ENCODE results near the gene OR4D5. TPM values are rescaled to one million over a fixed set of nuclear protein-coding genes. Genes with fewer than 3 reads are reported as not detected.

OR4D5 gene
- not detected for total RNA-seq

DNA sequence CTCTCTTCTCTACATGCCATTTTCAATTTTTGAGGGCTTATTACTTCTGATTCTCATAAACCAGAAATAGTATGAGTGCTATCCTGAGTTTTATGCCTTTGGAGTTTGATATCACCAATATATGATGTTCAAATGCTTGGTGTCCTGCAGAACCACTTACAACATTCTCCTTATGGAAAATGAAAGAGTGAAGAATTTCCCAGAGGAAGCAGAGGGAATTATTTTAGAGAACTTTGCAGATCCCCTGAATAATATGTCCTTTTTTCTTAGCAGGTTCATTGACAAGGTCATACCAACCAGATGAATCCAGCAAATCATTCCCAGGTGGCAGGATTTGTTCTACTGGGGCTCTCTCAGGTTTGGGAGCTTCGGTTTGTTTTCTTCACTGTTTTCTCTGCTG is at the start of gene OR4D5:
Gene OR4D5, plus strand, starts transcription at position 301 of the 400 bp plus-strand sequence. Its CDS starts 0 bp downstream, at position 301.
- Histone ChIP-seq H3K36me3 (no peaks in the 10 kb centered on the region), H3K27me3 (no peaks in the 10 kb centered on the region), H3K9me3 (no peaks in the 10 kb centered on the region), H3K4me1 (no peaks in the 10 kb centered on the region), H3K4me3 (no peak within 1 kb of the TSS), H3K27ac (no peak within 1 kb of the TSS)
- no peak for DNase-seq (ENCODE audit: low spot score)
- TF ChIP-seq, protein P1, sequence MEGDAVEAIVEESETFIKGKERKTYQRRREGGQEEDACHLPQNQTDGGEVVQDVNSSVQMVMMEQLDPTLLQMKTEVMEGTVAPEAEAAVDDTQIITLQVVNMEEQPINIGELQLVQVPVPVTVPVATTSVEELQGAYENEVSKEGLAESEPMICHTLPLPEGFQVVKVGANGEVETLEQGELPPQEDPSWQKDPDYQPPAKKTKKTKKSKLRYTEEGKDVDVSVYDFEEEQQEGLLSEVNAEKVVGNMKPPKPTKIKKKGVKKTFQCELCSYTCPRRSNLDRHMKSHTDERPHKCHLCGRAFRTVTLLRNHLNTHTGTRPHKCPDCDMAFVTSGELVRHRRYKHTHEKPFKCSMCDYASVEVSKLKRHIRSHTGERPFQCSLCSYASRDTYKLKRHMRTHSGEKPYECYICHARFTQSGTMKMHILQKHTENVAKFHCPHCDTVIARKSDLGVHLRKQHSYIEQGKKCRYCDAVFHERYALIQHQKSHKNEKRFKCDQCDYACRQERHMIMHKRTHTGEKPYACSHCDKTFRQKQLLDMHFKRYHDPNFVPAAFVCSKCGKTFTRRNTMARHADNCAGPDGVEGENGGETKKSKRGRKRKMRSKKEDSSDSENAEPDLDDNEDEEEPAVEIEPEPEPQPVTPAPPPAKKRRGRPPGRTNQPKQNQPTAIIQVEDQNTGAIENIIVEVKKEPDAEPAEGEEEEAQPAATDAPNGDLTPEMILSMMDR (IDR thresholded peaks at IDR 0.05) = no peak

DNA sequence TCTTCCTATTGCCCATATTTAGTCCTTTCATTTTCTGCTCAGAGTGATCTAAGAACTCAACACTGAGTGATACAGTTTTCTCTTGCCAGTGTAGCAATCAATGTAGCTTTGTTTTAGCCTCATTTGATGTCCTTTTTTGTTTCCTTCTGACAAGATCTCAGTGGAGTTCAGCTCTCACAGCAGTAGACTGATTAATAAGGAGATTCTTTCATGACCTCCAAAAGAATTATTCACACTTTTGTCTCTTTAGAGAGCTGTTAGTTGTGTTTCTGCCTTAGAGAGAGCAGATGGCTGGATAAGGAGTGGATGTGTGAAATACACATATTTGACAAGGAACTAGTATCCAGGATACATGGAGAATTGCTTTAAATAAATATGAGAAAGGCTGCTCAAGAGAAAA is 47.4 kb upstream of the OR4D5 start:
- no peaks in the 10 kb centered on the region for H3K36me3 ChIP-seq
- no peaks in the 10 kb centered on the region for H3K27me3 ChIP-seq
- H3K4me1 ChIP-seq = no peaks in the 10 kb centered on the region
- H3K9me3 ChIP-seq = no peaks in the 10 kb centered on the region
- H3K4me3 ChIP-seq = no peak overlapping the region
- DNase-seq (ENCODE audit: low spot score) = no peak
- TF ChIP-seq, protein P1 (IDR thresholded peaks at IDR 0.05) = no peak
- H3K27ac ChIP-seq = no peak overlapping the region

DNA sequence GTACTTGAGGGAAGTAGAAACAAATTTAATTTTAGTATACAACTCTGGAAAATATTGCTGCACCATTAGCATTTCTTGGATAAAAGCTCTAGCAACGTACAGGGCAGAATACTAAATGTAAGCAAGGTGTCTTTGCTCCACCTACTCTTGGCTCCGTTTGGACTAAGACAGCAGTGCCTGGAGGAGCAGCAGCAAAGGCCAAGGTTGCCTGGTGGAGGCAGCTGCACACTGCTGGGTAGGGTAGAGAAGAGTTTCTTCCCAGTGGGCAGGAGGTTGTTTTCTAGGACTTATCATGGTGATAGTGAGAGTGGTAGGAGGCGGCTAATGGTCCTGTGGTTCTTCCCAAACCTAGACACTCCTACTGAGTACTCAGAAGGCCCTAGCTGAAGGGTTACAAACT is 39.6 kb upstream of the OR4D5 start:
- H3K4me1 ChIP-seq = no peaks in the 10 kb centered on the region
- no peaks in the 10 kb centered on the region for H3K36me3 ChIP-seq
- H3K4me3 ChIP-seq = no peak overlapping the region
- TF ChIP-seq, protein P1 (IDR thresholded peaks at IDR 0.05) = no peak
- no peaks in the 10 kb centered on the region for H3K27me3 ChIP-seq
- DNase-seq (ENCODE audit: low spot score) = no peak
- no peak overlapping the region for H3K27ac ChIP-seq
- H3K9me3 ChIP-seq = no peaks in the 10 kb centered on the region

DNA sequence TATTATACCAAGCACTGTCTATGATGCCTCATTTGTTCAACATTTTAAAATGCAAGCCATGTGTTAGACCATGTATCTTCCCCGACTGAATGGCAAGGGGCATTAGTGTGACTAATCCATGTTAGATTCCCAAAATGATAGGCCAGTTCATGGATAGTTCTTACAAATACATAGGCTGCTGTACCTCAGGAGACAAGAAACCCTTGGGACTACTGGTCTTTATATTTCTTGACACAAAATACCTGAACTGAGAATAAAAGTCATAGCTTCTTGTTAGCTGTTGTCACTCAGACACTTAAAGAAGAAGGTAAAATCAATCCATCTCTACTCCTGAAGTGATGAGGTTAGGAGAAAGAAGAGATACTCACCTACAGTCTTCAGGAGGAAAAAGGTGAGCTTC is 37.5 kb upstream of the OR4D5 start, which contains the start of gene OR8D4:
Gene OR8D4, plus strand, starts transcription at position 301 of the 400 bp plus-strand sequence. CDS start 4,265 bp downstream, outside the sequence.
- Histone ChIP-seq H3K4me3 (no peak within 1 kb of the TSS), H3K9me3 (no peaks in the 10 kb centered on the region), H3K4me1 (no peaks in the 10 kb centered on the region), H3K27me3 (no peaks in the 10 kb centered on the region), H3K36me3 (no peaks in the 10 kb centered on the region), H3K27ac (no peak within 1 kb of the TSS)
- TF ChIP-seq, protein P1 (IDR thresholded peaks at IDR 0.05) = no peak
- no peak for DNase-seq (ENCODE audit: low spot score)

GRCh38 chr11:123903932-123904331 is 35.5 kb upstream of the OR4D5 start:
- Histone ChIP-seq H3K27me3 (no peaks in the 10 kb centered on the region), H3K4me1 (no peaks in the 10 kb centered on the region), H3K4me3 (no peak overlapping the region), H3K36me3 (no peaks in the 10 kb centered on the region), H3K9me3 (no peaks in the 10 kb centered on the region), H3K27ac (no peak overlapping the region)
- TF ChIP-seq, protein P1 (IDR thresholded peaks at IDR 0.05) = no peak
- no peak for DNase-seq (ENCODE audit: low spot score)

GRCh38 chr11:123904932-123905331 is 34.5 kb upstream of the OR4D5 start:
- H3K27me3 ChIP-seq = no peaks in the 10 kb centered on the region
- no peak overlapping the region for H3K27ac ChIP-seq
- H3K4me3 ChIP-seq = no peak overlapping the region
- DNase-seq (ENCODE audit: low spot score) = no peak
- no peaks in the 10 kb centered on the region for H3K9me3 ChIP-seq
- H3K4me1 ChIP-seq = no peaks in the 10 kb centered on the region
- TF ChIP-seq, protein P1 (IDR thresholded peaks at IDR 0.05) = no peak
- H3K36me3 ChIP-seq = no peaks in the 10 kb centered on the region
